SU-DHL-6 (cell line): Measurements from ENCODE around the gene UBE3C.

ENCODE experiments used
- H2AFZ ChIP-seq: fragments of 200-600 bp; sonication (generic); 2 replicates; pipeline ENCODE4 v1.6.1; 2014; ENCODE audit warnings: low read depth, mild to moderate bottlenecking, moderate library complexity, mixed read lengths, antibody characterized with exemption, low read length; ENCODE audit not compliant: severe bottlenecking
- H3F3A ChIP-seq: fragments of 200-600 bp; shearing (Covaris generic); 2 replicates; pipeline ENCODE4 v1.6.0; 2016; ENCODE audit warnings: antibody characterized with exemption, mild to moderate bottlenecking; ENCODE audit not compliant: insufficient read depth
- H3K27ac ChIP-seq: fragments of 200-600 bp; sonication (generic); 2 replicates; pipeline ENCODE4 v1.5.1; 2016; ENCODE audit warnings: low read depth, mild to moderate bottlenecking, low read length, moderate library complexity, mixed read lengths
- H3K27me3 ChIP-seq: fragments of 200-600 bp; sonication (generic), shearing (Covaris generic); 2 replicates; pipeline ENCODE4 v1.6.0; 2014; ENCODE audit warnings: mild to moderate bottlenecking, low read length
- H3K36me3 ChIP-seq: fragments of 200-600 bp; sonication (generic); 2 replicates; pipeline ENCODE4 v1.6.1; 2014; ENCODE audit warnings: mild to moderate bottlenecking, low read length, mixed read lengths
- H3K4me2 ChIP-seq: fragments of 300-600, 200-600 bp; shearing (Covaris generic), sonication (generic); 2 replicates; pipeline ENCODE4 v1.6.0; 2014; ENCODE audit warnings: low read length, low read depth, mild to moderate bottlenecking; ENCODE audit not compliant: poor library complexity, severe bottlenecking
- H3K4me3 ChIP-seq: fragments of 200-600 bp; sonication (generic); 2 replicates; pipeline ENCODE4 v1.5.1; 2014; ENCODE audit warnings: antibody characterized with exemption, low read length, mild to moderate bottlenecking, mixed read lengths; ENCODE audit not compliant: insufficient read depth, poor library complexity, severe bottlenecking
- H3K79me2 ChIP-seq: fragments of 200-600 bp; sonication (generic); 2 replicates; pipeline ENCODE4 v1.6.1; 2014; ENCODE audit warnings: mild to moderate bottlenecking, low read length, moderate library complexity; ENCODE audit not compliant: insufficient read depth
- H3K9ac ChIP-seq: fragments of 200-600 bp; sonication (generic); 2 replicates; pipeline ENCODE4 v1.7.0; 2014; ENCODE audit warnings: mild to moderate bottlenecking, low read length
- H3K9me2 ChIP-seq: fragments of 200-600 bp; sonication (generic); replicated peaks from 2 replicates; pipeline ENCODE4 v1.6.1; 2014; ENCODE audit warnings: low read length; ENCODE audit not compliant: insufficient read depth
- H3K9me3 ChIP-seq: fragments of 200-600 bp; sonication (generic); 2 replicates; pipeline ENCODE4 v1.6.1; 2014; ENCODE audit warnings: low read length, mixed read lengths; ENCODE audit not compliant: insufficient read depth
- H4K20me1 ChIP-seq: fragments of 200-600 bp; sonication (generic); 2 replicates; pipeline ENCODE4 v1.6.1; 2014; ENCODE audit warnings: low read depth, mild to moderate bottlenecking, antibody characterized with exemption, low read length, moderate library complexity, mixed read lengths
- CTCF ChIP-seq: fragments of 200-600 bp; sonication (generic); IDR thresholded peaks from one replicate; pipeline ENCODE4 v1.5.1; 2017; ENCODE audit warnings: antibody characterized with exemption, mild to moderate bottlenecking, low read length, moderate library complexity; ENCODE audit not compliant: insufficient read depth, poor library complexity, severe bottlenecking
- EZH2phosphoT487 ChIP-seq: fragments of 200-600 bp; sonication (generic), shearing (Covaris generic); conservative IDR thresholded peaks from 2 replicates; pipeline ENCODE4 v1.6.1; 2018; ENCODE audit warnings: mild to moderate bottlenecking, antibody characterized with exemption, low read length, moderate library complexity, mixed read lengths

The UBE3C gene

GRCh38 chr7:157111311-157111710 is 27.4 kb upstream of the UBE3C start:
- H3K4me3 ChIP-seq: no peak overlapping the region
- H2AFZ ChIP-seq: no peak overlapping the region
- no peaks in the 10 kb centered on the region for H3F3A ChIP-seq
- no peaks in the 10 kb centered on the region for H4K20me1 ChIP-seq
- TF ChIP-seq CTCF (no peak), EZH2phosphoT487 (no peak)
- H3K9me3 ChIP-seq: no peaks in the 10 kb centered on the region
- H3K9me2 ChIP-seq: no peaks in the 10 kb centered on the region
- 0 out of 2 replicates have a peak, but pooled peaks cover 3% of the 10 kb centered on the region for H3K27me3 ChIP-seq
- no peak overlapping the region for H3K27ac ChIP-seq
- H3K36me3 ChIP-seq: no peaks in the 10 kb centered on the region
- no peak overlapping the region for H3K9ac ChIP-seq
- H3K4me2 ChIP-seq: no peak overlapping the region
- H3K79me2 ChIP-seq: no peaks in the 10 kb centered on the region

- H3K27me3 ChIP-seq: 0 out of 2 replicates have a peak, but pooled peaks cover 3% of the 10 kb centered on the region
These were observed 26.0 kb upstream of the UBE3C start for GRCh38 chr7:157112706-157113105.

DNA sequence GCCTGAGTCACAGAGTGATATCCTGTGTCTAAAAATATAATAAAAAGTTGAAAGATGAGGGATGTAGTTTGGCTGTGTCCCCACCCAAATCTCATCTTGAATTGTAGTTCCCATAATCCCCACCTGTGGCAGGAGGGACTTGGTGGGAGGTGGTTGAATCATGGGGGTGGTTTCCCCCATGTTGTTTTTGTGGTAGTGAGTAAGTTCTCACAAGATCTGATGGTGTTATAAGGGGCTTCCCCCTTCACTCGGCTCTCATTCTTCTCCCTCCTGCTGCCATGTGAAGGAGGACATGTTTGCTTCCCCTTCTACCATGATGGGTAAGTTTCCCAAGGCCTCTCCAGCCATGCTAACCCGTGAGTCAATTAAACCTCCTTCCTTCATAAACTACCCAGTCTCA is 25.1 kb upstream of the UBE3C start:
- no peaks in the 10 kb centered on the region for H3K36me3 ChIP-seq
- H3K79me2 ChIP-seq: no peaks in the 10 kb centered on the region
- peaks cover 12% of the 10 kb centered on the region; the same call in 1 of the 2 replicates for H3K9me3 ChIP-seq
- H4K20me1 ChIP-seq: no peaks in the 10 kb centered on the region
- no peak overlapping the region for H3K4me3 ChIP-seq
- no peaks in the 10 kb centered on the region for H3F3A ChIP-seq
- no peak overlapping the region for H3K27ac ChIP-seq
- no peak overlapping the region for H3K9ac ChIP-seq
- TF ChIP-seq CTCF (no peak), EZH2phosphoT487 (no peak)
- no peaks in the 10 kb centered on the region for H3K9me2 ChIP-seq
- H3K4me2 ChIP-seq: no peak overlapping the region
- H3K27me3 ChIP-seq: 0 out of 2 replicates have a peak, but pooled peaks cover 3% of the 10 kb centered on the region
- H2AFZ ChIP-seq: no peak overlapping the region

More at GRCh38 chr7:157112706-157113105, 26.0 kb upstream of the UBE3C start:
- no peak overlapping the region for H2AFZ ChIP-seq
- H3K27ac ChIP-seq: no peak overlapping the region
- H3K9ac ChIP-seq: no peak overlapping the region
- no peak overlapping the region for H3K4me3 ChIP-seq
- no peaks in the 10 kb centered on the region for H3K9me2 ChIP-seq
- H4K20me1 ChIP-seq: no peaks in the 10 kb centered on the region
- no peak for TF ChIP-seq EZH2phosphoT487
- H3K36me3 ChIP-seq: no peaks in the 10 kb centered on the region
- H3K9me3 ChIP-seq: peaks cover 8% of the 10 kb centered on the region; the same call in 1 of the 2 replicates
- H3F3A ChIP-seq: no peaks in the 10 kb centered on the region
- H3K79me2 ChIP-seq: no peaks in the 10 kb centered on the region
- H3K4me2 ChIP-seq: no peak overlapping the region

GRCh38 chr7:157116762-157117161 is 22.0 kb upstream of the UBE3C start:
- Histone ChIP-seq H3F3A (no peaks in the 10 kb centered on the region), H3K27me3 (0 out of 2 replicates have a peak, but pooled peaks cover 2% of the 10 kb centered on the region), H2AFZ (no peak overlapping the region), H3K27ac (no peak overlapping the region), H3K36me3 (no peaks in the 10 kb centered on the region), H3K79me2 (no peaks in the 10 kb centered on the region), H3K4me3 (no peak overlapping the region), H3K9me3 (peaks cover 12% of the 10 kb centered on the region; the same call in 1 of the 2 replicates), H3K9ac (no peak overlapping the region), H3K4me2 (no peak overlapping the region), H4K20me1 (no peaks in the 10 kb centered on the region), H3K9me2 (no peaks in the 10 kb centered on the region)
- TF ChIP-seq CTCF (no peak), EZH2phosphoT487 (no peak)
